Measurements from ENCODE around the gene TCAP.

DNA sequence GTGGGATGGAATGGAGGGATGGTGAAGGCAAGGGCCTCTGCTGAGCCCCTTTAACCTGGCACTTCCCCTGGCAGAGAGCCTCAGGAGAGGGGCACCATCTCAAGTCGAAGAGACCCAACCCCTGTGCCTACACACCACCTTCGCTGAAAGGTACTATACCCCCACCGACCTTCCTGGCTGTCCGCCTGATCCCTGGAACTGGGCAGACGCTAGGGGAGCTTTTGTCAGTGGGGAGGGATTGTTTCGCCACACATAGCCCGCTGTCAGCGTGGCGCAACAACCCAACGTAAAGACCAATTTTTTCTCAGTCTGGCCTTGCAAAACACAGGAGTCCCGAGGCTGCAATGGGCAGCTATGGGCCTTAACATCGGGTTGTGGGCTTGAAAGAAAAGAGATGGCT lies 35.3 kb upstream of the TCAP start:
- TF ChIP-seq, protein P1, sequence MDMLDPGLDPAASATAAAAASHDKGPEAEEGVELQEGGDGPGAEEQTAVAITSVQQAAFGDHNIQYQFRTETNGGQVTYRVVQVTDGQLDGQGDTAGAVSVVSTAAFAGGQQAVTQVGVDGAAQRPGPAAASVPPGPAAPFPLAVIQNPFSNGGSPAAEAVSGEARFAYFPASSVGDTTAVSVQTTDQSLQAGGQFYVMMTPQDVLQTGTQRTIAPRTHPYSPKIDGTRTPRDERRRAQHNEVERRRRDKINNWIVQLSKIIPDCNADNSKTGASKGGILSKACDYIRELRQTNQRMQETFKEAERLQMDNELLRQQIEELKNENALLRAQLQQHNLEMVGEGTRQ (IDR thresholded peaks at IDR 0.05; ENCODE audit: borderline replicate concordance, low read depth, low read length): no peak
- TF ChIP-seq EGR1 (IDR thresholded peaks at IDR 0.05; ENCODE audit: borderline replicate concordance in 1 of 2, low read depth in 2 of 2, low read length in 2 of 2): no peak
